Adrenal gland (tissue), 5 donors: Measurements from ENCODE around the gene SETD6.
A peak's percentile ranks its signal among the peaks of the same experiment; 100 is the strongest.

ENCODE experiments used
- POLR2A ChIP-seq, 2 donors: fragments of 450-650 bp; IDR thresholded peaks; one replicate each; pipeline ENCODE4 v1.6.1; 2017; ENCODE audit warnings: antibody characterized with exemption in 2 of 2, mild to moderate bottlenecking in 2 of 2, moderate library complexity in 1 of 2
- TF ChIP-seq, protein P1 (sequence below), 6 experiments: fragments of 450-650 bp in 4 of 6; fragments of 200-600 bp in 2 of 6; sonication (generic) in 1 of 6; IDR thresholded peaks; 1 replicate in 5 of 6; 2 replicates in 1 of 6; pipeline versions ENCODE4 v1.5.1 to v1.8.0; 2016 to 2021; ENCODE audit warnings: antibody characterized with exemption in 6 of 6, mild to moderate bottlenecking in 2 of 6, moderate library complexity in 1 of 6
- donor health status: DM: no; HTN: no; CAD: no.

DNA sequence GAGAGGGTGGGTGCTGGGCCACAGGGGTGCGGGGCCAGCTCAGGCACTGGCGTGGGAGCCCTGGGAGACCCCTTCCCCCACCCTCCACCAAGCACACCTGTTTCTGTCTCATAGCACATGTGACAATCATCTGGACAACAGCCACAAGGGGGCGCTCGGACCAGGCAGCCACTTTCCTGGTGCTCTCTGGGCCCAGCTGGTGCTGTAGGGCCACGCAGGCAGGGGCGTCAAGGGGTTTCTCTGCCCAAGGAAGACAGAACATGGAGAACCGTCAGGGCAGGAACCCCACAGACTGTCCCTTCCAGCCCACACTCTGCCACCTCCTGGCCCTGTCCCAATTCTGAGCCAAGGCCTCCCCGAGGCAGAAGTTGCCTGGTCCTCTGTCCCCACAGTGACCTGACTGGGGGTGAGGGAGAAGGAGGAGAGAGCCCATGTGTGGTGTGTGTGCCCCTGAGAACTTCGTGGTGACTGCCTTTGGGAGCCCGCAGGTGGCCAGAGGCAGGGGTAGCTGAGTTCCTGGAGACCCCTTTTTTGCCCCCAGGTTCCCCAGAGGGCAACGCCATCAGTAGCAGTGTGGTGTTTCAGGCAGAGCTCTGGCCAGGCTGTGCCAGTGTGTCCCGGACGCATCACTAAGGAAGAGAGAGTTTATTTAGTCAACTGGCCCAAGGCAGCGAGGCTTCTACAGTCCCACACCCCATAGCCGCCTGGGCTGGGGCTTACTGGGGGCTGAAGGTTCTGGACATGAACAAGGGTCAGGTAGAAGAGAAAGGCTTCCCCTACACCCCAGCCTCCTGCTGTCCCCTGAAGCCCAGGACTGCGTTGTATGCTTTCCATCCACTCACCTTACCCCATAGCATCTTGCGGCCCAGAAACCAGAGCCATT is 3.1 kb upstream of the SETD6 start:
- TF ChIP-seq, protein P1, sequence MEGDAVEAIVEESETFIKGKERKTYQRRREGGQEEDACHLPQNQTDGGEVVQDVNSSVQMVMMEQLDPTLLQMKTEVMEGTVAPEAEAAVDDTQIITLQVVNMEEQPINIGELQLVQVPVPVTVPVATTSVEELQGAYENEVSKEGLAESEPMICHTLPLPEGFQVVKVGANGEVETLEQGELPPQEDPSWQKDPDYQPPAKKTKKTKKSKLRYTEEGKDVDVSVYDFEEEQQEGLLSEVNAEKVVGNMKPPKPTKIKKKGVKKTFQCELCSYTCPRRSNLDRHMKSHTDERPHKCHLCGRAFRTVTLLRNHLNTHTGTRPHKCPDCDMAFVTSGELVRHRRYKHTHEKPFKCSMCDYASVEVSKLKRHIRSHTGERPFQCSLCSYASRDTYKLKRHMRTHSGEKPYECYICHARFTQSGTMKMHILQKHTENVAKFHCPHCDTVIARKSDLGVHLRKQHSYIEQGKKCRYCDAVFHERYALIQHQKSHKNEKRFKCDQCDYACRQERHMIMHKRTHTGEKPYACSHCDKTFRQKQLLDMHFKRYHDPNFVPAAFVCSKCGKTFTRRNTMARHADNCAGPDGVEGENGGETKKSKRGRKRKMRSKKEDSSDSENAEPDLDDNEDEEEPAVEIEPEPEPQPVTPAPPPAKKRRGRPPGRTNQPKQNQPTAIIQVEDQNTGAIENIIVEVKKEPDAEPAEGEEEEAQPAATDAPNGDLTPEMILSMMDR (IDR thresholded peaks at IDR 0.05), result peak; percentile 54 to 77 (median 68)
- TF ChIP-seq POLR2A (IDR thresholded peaks at IDR 0.05), result no peak
